HG02884 (cell line): ENCODE measurements around the gene FILIP1L.

Experiments used
- ATAC-seq: cut with Tn5 transposase; IDR thresholded peaks from one replicate; pipeline ENCODE4 v1.9.1; 2021; ENCODE audit warnings: mild to moderate bottlenecking, moderate library complexity; ENCODE audit not compliant: unreplicated experiment

Gene FILIP1L

DNA sequence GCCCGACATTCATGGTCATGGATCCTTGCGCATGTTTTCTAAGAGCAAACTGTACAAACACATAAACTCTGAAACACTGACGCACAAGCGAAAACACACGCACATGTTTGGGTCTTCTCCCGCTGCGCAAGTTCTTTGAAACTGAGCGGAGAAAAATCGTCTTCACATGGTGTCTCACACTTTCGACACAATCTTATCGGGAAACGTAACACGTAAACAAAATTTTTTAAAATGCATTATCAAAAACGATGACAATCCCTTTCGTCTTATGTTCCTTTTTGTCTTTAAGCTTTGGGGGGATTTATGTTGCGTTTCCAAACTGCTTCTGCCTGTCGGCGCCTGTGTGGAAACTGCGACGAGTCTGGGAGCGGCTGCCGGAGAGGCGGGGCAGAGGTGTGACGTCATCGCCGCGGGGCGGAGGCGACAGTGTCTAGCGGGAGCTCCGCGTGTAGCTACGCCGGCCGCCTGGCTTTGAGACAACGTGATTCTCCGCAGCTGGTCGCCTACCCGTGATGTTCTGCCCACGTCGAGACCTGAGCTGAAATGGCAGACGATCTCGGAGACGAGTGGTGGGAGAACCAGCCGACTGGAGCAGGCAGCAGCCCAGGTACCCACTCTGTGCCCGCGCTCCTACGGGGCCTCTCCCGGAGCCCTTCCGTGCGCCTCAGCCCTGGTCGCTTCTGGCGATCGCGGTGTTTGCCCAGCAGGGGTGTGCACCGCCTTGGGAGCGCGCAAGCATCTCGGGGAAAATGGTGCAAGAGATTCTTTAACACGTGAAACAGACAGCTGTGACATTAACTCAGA lies 296.7 kb downstream of the FILIP1L start, which contains the start of gene CMSS1:
TSS of gene CMSS1 (plus strand) at position 426 of the 804 bp plus-strand sequence.
- peak; percentile 95 for ATAC-seq

DNA sequence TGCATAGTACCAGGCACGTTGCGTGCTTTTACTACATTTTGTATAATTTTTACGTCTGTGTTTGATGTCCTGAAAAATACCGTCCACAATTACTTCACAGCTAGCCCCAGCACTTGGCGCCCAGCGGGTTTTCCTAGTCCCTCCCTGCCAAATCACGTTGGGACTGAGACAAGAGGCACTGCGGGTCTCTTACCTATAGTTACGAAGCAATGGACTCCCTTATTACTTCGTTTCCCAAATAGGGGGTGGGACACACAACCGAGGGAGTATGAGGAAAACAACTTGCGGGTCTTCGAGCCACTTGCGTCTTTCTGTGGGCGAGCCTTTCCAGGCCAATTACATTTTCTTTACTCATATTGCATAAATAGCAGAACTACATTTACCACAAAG lies 297.3 kb downstream of the FILIP1L start:
- no peak for ATAC-seq

DNA sequence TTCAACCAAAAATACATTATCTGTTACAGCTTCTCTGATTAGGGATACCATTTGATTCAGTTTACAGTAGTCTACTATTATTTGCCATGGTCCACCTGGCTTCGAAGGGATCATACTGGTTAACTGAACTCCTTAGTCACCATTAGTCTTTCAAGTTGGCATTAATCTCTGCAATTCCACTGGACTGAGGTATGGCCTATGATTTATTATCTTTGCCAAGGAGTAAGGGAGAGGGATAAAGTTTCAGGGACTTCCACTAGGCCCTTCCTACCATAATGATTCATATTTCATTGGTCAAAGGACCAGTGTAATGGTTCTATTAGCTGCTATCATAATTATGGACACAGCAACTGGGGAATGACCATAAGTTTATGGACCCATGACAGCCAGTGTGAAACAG lies 303.9 kb downstream of the FILIP1L start:
- ATAC-seq, result no peak

GRCh38 chr3:99809565-99809964 lies 304.7 kb downstream of the FILIP1L start:
- ATAC-seq, result no peak

DNA sequence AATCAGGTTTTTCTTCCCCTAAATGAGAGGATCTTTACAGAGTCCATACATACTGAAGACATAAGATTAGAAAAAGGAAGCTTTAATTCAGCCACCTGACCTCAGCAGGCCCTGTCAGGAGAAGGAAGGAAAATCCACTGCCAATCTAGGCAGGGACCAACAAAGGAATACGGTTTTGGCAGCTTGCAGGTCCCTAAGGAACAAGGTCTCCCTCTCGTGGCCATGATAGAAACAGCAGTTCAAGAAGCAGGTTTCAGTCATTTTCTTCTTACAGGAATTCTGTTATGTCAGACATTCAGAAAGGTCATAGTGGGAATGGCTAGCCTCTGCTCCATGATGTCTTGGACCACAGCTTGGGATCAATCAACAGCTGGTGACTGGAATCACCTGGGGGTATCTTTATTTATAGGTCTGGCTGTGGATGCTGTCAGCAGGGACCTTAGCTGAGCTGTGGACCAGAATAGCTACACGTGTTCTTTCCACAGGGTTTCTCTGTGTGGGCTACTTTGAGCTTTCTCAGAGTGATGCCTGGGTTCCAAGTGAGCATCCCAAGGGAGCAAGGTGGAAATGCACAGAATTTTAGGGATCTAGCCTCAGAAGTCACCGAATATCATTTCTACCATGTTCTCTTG lies 306.0 kb downstream of the FILIP1L start:
- ATAC-seq, result no peak

GRCh38 chr3:99805160-99805559 lies 309.1 kb downstream of the FILIP1L start:
- no peak for ATAC-seq

GRCh38 chr3:99803297-99803696 lies 311.0 kb downstream of the FILIP1L start:
- no peak for ATAC-seq

GRCh38 chr3:99799422-99799821 lies 314.9 kb downstream of the FILIP1L start:
- no peak for ATAC-seq

DNA sequence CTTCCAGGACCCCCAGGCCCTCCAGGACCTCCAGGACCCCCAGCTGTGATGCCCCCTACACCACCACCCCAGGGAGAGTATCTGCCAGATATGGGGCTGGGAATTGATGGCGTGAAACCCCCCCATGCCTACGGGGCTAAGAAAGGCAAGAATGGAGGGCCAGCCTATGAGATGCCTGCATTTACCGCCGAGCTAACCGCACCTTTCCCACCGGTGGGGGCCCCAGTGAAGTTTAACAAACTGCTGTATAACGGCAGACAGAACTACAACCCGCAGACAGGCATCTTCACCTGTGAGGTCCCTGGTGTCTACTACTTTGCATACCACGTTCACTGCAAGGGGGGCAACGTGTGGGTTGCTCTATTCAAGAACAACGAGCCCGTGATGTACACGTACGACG lies 318.7 kb downstream of the FILIP1L start:
- no peak for ATAC-seq

DNA sequence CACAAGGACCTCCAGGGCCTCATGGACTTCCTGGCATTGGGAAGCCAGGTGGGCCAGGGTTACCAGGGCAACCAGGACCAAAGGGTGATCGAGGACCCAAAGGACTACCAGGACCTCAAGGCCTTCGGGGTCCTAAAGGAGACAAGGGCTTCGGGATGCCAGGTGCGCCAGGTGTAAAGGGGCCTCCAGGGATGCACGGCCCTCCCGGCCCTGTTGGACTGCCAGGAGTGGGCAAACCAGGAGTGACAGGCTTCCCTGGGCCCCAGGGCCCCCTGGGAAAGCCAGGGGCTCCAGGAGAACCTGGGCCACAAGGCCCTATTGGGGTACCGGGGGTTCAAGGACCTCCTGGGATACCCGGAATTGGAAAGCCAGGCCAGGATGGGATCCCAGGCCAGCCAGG lies 319.8 kb downstream of the FILIP1L start:
- no peak for ATAC-seq

DNA sequence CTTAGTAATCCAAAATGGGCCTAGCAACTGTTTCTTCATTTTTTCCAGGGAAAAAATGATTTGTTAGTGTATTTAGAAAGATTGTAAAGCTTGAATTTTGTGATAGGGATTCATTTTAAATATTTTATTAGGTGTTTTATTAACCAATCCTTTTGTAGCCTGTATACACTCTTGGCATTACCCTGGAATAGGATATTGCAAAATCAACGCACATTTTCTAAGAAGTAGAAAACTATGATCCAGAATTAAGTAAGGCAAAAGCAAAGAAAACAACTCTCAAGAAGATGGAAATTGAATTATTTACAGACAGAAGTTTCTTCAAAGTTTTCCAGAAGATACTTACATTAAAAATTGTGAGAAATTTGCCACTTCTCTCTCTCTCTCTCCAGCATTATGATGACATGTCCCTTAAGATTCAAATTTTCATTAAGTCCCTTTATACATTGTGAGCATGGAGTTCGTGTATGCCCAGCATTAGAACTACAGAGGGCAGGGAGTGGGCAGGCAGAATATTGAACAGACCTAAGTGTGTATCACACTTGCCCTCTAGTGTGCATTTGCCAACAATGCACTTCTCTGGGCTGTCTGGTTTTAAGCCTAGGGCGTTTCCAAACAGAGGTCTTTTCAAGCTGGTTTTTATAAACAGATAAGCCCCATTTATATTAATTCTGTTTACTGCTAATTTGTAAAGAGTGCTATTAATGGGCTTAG lies 325.1 kb downstream of the FILIP1L start:
- peak; percentile 98 for ATAC-seq
